Loucy (cell line): ENCODE measurements around the gene TMEM53.

Experiments used
- H2AFZ ChIP-seq: fragments of 200-600 bp; sonication (generic); 2 replicates; pipeline ENCODE4 v1.6.0; 2016; ENCODE audit warnings: antibody characterized with exemption, mild to moderate bottlenecking, low read length, moderate library complexity
- H3F3A ChIP-seq: fragments of 200-600 bp; 2 replicates; pipeline ENCODE4 v1.6.0; 2016; ENCODE audit warnings: antibody characterized with exemption, low read depth, mild to moderate bottlenecking
- H3K27me3 ChIP-seq: fragments of 200-600 bp; sonication (generic); 2 replicates; pipeline ENCODE4 v1.6.1; 2014; ENCODE audit warnings: low read length, mild to moderate bottlenecking; ENCODE audit not compliant: insufficient read depth, poor library complexity, severe bottlenecking
- H3K36me3 ChIP-seq: fragments of 200-600 bp; sonication (generic); 2 replicates; pipeline ENCODE4 v1.6.1; 2016; ENCODE audit warnings: low read length; ENCODE audit not compliant: insufficient read depth
- H3K4me1 ChIP-seq: fragments of 200-600 bp; sonication (generic); 2 replicates; pipeline ENCODE4 v1.5.1; 2014; ENCODE audit warnings: low read length, mild to moderate bottlenecking; ENCODE audit not compliant: insufficient read depth, poor library complexity, severe bottlenecking
- H3K4me2 ChIP-seq: fragments of 200-600 bp; sonication (generic); 2 replicates; pipeline ENCODE4 v1.6.0; 2014; ENCODE audit warnings: antibody characterized with exemption, low read length, low read depth, mild to moderate bottlenecking; ENCODE audit not compliant: poor library complexity, severe bottlenecking
- H3K4me3 ChIP-seq: fragments of 200-600 bp; sonication (generic); 2 replicates; pipeline ENCODE4 v1.5.1; 2014; ENCODE audit warnings: low read length, mild to moderate bottlenecking, mixed read lengths; ENCODE audit not compliant: poor library complexity, severe bottlenecking
- H3K79me2 ChIP-seq: fragments of 200-600 bp; sonication (generic); 2 replicates; pipeline ENCODE4 v1.6.1; 2014; ENCODE audit warnings: low read length; ENCODE audit not compliant: insufficient read depth
- H3K9ac ChIP-seq: fragments of 200-600 bp; sonication (generic); 2 replicates; pipeline ENCODE4 v1.6.0; 2014; ENCODE audit warnings: mild to moderate bottlenecking, low read depth, low read length, moderate library complexity; ENCODE audit not compliant: poor library complexity, severe bottlenecking
- H3K9me2 ChIP-seq: fragments of 200-600 bp; sonication (generic); replicated peaks from 2 replicates; pipeline ENCODE4 v1.6.1; 2016; ENCODE audit warnings: low read depth, low read length, mixed read lengths
- H3K9me3 ChIP-seq: fragments of 200-600 bp; sonication (generic); 2 replicates; pipeline ENCODE4 v1.6.1; 2014; ENCODE audit warnings: mild to moderate bottlenecking, antibody characterized with exemption, low read length, low read depth; ENCODE audit not compliant: insufficient read depth
- H4K20me1 ChIP-seq: fragments of 200-600 bp; sonication (generic); 2 replicates; pipeline ENCODE4 v1.6.0; 2014; ENCODE audit warnings: antibody characterized with exemption, low read length, mild to moderate bottlenecking; ENCODE audit not compliant: insufficient read depth, poor library complexity, severe bottlenecking
- EZH2phosphoT487 ChIP-seq: fragments of 200-600 bp; IDR thresholded peaks from 2 replicates; pipeline ENCODE4 v1.6.1; 2018; ENCODE audit warnings: antibody characterized with exemption, mild to moderate bottlenecking, moderate library complexity, borderline replicate concordance
- TF ChIP-seq, protein P1 (sequence below): fragments of 200-600 bp; sonication (generic); conservative IDR thresholded peaks from 2 replicates; pipeline ENCODE4 v1.5.1; 2014; ENCODE audit warnings: mild to moderate bottlenecking, antibody characterized with exemption, low read length

The TMEM53 gene

DNA sequence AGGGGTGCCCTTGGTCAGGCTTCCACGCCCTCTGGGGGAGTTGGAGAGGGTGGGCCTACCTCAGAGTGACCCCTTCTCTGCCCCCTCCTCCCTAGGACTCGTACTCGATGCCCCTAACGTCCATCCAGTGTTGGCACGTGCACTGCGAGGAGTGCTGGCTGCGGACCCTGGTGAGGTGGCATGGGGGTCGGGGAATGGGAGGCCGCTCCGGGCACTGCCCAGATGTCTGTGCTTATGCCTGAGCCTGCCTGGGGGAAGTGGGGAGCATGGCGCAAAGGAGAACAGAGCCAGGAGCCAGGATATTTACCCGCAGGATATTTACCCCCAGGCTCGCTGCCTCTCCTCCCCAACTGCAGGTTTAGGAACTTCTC is 24.5 kb downstream of the TMEM53 start:
- H3K4me3 ChIP-seq = no peak overlapping the region
- no peak overlapping the region for H3K4me2 ChIP-seq
- no peaks in the 10 kb centered on the region for H3K9me3 ChIP-seq
- TF ChIP-seq, protein P1, sequence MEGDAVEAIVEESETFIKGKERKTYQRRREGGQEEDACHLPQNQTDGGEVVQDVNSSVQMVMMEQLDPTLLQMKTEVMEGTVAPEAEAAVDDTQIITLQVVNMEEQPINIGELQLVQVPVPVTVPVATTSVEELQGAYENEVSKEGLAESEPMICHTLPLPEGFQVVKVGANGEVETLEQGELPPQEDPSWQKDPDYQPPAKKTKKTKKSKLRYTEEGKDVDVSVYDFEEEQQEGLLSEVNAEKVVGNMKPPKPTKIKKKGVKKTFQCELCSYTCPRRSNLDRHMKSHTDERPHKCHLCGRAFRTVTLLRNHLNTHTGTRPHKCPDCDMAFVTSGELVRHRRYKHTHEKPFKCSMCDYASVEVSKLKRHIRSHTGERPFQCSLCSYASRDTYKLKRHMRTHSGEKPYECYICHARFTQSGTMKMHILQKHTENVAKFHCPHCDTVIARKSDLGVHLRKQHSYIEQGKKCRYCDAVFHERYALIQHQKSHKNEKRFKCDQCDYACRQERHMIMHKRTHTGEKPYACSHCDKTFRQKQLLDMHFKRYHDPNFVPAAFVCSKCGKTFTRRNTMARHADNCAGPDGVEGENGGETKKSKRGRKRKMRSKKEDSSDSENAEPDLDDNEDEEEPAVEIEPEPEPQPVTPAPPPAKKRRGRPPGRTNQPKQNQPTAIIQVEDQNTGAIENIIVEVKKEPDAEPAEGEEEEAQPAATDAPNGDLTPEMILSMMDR = no peak
- no peak for TF ChIP-seq EZH2phosphoT487
- H3K79me2 ChIP-seq = no peaks in the 10 kb centered on the region
- H3K4me1 ChIP-seq = no peaks in the 10 kb centered on the region
- H3K9me2 ChIP-seq = no peaks in the 10 kb centered on the region
- no peaks in the 10 kb centered on the region for H4K20me1 ChIP-seq
- H3K27me3 ChIP-seq = no peaks in the 10 kb centered on the region
- H3K36me3 ChIP-seq = peaks cover 76% of the 10 kb centered on the region; the same call in 1 of the 2 replicates
- H3F3A ChIP-seq = 0 out of 2 replicates have a peak, but pooled peaks cover 5% of the 10 kb centered on the region
- no peak overlapping the region for H2AFZ ChIP-seq
- no peak overlapping the region for H3K9ac ChIP-seq

DNA sequence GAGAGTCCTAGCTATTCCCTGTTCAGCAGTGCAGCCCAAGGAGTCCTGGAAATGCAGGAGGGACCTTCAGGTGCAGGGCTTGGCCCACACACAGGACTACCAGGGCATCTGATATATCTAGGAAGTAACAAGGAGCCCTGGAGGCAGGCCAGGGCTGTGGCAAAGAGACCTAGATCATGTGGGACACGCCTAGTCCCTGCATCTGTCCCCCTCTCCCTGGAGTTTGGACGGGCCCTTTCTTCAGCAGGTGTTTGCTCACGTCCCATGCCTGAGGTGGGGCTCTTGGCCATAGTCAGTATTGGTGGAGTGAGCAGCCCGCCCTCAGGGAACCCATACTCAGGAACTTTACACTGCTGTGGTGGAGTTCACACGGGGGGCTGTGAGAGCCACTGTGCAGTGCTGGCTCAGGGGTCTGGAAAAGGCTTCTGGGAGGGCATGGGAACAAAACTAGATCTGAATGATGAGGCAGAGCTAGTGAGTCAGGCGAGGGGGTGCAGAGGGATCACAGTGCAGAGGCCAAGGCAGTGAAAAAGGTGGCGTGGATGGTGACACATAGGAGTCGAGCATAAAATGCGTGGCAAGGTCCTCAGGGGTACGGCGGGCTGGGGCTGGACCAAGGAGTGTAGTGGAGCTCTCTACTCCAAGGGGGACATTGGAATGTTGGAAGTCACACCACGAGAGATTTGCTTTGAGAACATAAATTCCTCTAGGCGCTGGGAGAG is 25.6 kb downstream of the TMEM53 start:
- H3K4me2 ChIP-seq = no peak overlapping the region
- H3F3A ChIP-seq = 0 out of 2 replicates have a peak, but pooled peaks cover 5% of the 10 kb centered on the region
- H3K27me3 ChIP-seq = no peaks in the 10 kb centered on the region
- no peak overlapping the region for H3K4me3 ChIP-seq
- no peaks in the 10 kb centered on the region for H4K20me1 ChIP-seq
- H3K36me3 ChIP-seq = peaks cover 86% of the 10 kb centered on the region; the same call in 1 of the 2 replicates
- no peak overlapping the region for H2AFZ ChIP-seq
- H3K9me2 ChIP-seq = no peaks in the 10 kb centered on the region
- H3K9me3 ChIP-seq = no peaks in the 10 kb centered on the region
- no peaks in the 10 kb centered on the region for H3K4me1 ChIP-seq
- H3K79me2 ChIP-seq = no peaks in the 10 kb centered on the region
- H3K9ac ChIP-seq = no peak overlapping the region
- TF ChIP-seq EZH2phosphoT487 = no peak
- TF ChIP-seq, protein P1 = no peak

DNA sequence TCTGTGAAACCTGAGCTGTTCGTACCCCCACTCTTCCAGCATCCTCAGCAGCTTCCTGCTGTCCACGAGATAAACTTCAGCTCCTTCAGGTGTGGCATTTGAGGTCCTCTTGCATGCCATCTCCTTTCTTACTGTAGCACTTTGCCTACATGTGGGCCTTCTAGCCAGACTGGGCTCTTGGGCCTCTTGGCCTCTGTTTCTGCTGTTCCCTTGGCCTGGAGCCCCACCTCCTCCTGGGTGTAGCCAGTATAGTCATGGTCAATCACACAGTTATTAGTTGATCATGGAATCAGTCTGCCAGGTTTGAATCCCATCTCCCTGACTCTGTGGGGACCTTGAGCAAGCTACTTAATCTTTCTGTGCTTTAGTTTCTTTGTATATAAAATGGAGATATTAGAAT is 26.4 kb downstream of the TMEM53 start:
- Histone ChIP-seq H3K27me3 (no peaks in the 10 kb centered on the region), H3K4me3 (no peak overlapping the region), H3K4me1 (no peaks in the 10 kb centered on the region), H2AFZ (no peak overlapping the region), H3K9me2 (no peaks in the 10 kb centered on the region), H3K9me3 (no peaks in the 10 kb centered on the region), H3K9ac (no peak overlapping the region), H3K36me3 (peaks cover 90% of the 10 kb centered on the region; the same call in 1 of the 2 replicates), H3K4me2 (no peak overlapping the region), H3K79me2 (peaks cover 2% of the 10 kb centered on the region; the same call in 1 of the 2 replicates), H4K20me1 (no peaks in the 10 kb centered on the region), H3F3A (0 out of 2 replicates have a peak, but pooled peaks cover 5% of the 10 kb centered on the region)
- TF ChIP-seq EZH2phosphoT487 = no peak
- TF ChIP-seq, protein P1 = no peak
